SK-N-DZ (cell line): ENCODE results near the gene FAM151A.
A peak's percentile ranks its signal among the peaks of the same experiment; 100 is the strongest.
"Not testable (repeated sequence)": the region's sequence is repeated elsewhere in the genome, so short reads cannot be mapped to it uniquely, and the experiment has no call there.

Source experiments
- DNase-seq: peaks from one replicate; pipeline ENCODE4 v3.0.0-alpha.2; 2015; ENCODE audit warnings: low spot score

Gene FAM151A

GRCh38 chr1:54636461-54637446, 13.4 kb upstream of the FAM151A start:
- not testable (repeated sequence) for DNase-seq

- not testable (repeated sequence) for DNase-seq
Observed at GRCh38 chr1:54635804-54636203, 12.5 kb upstream of the FAM151A start.

DNA sequence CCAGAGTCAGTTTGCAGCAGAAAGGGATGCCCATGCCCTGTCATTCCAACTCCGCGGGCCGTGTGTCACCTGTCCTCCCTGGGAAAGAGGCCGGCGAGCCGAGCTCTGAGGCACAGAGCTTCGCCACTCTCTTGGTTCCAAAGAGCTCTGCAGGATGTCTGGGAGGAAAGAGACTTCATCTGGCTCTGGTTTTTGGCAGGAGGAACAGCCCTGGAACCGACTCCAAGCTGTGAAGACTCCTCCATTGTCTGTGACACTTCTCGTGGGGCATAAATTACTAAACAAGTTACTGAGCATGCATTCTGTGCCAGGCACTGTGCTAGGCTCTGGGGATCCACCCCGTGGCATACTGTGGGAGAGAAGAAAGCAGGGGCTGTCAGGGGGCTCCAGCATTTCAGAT, 3.9 kb upstream of the FAM151A start:
- no peak for DNase-seq

DNA sequence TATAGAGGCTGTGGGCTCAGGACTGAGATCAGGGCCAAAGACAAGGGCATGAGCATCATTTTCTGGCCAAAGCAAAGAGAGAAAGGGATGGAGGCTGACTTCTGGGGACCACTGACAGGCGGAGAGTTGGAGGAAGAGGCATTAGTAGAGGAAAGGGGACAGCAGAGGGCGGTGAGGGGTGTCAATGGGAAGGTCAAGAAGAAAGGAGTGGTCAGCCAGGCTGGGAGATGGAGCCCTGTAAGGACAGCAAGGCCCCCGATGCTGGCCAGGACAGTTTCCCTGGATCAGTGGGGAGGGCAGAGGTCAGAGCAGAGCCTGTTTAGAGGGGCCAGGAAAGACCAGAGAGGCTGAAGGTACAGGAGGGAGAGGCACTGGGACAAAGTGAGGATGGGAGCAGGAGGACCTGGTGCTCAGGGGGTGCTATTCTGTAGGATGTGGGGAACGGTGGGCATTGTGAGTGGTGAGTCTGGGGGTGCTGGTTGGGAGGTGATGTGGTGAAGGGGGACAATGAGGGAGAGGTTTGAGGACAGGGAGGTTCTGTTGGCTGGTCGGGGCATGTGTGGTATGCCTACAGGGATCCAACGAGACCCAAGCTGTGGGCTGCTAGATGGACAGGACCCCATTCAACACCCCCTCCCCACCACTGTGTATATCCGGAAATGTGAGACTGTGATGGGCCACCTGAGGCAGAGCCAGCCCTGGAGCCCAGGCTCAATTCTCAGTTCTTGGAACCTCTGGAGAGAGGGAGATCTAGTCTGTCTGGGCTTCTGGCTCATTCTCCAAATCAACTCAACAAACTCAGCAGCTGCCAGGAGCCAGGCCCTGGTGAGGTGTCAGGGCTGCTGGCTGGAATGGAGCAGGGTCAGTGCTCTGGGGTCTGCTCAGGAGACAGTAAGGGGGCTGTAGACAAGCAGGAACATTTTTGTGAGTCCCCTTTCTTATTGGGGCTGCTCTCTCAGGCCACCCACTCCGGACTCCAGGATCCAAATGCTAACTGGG, 1.4 kb upstream of the FAM151A start:
- no peak for DNase-seq

DNA sequence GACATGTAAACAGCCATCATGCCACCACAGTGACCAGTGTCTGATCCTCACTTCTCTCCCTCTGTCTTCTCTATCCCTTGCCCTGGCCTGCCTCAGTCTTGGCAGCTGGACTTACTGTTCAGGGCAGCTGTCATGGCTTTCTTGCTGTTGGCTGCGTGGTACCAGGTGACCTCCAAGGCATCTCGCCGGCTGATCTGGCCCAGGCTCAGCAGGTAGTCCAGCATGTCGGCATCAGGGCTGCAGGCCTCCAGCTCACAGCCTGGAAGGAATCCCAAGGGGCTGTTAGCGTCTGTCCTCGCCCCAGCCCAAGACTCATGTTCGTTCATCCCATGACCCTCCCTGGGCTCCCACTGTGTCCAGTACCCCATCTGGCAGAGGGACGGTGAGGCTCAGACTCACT, 3.6 kb downstream of the FAM151A start:
- DNase-seq = peak; percentile 15

GRCh38 chr1:54615531-54616279, 7.6 kb downstream of the FAM151A start:
- peak; percentile 44 for DNase-seq

DNA sequence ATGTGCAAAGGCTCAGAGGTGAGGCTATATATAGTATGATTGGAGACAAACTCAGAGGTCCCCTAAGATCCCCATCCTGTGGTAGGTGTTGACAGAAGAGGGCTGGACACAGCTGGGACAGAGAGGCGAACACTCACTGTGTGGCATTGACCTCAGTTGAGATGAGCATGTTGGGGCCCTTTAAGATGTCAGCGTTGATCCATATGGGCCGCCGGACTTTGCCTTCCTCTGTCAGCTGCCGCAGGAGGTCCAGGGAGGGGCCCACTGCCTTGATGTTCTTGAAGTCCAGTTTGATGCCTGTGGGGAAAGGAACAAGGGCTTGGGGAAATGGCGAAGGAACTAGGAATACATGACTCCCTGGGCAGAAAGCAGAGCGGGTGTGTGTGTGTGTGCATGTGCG, 8.8 kb downstream of the FAM151A start:
- DNase-seq = no peak

- no peak for DNase-seq
Observed at GRCh38 chr1:54614024-54614423, 9.3 kb downstream of the FAM151A start.

GRCh38 chr1:54611621-54612020, 11.7 kb downstream of the FAM151A start:
- DNase-seq = no peak

DNA sequence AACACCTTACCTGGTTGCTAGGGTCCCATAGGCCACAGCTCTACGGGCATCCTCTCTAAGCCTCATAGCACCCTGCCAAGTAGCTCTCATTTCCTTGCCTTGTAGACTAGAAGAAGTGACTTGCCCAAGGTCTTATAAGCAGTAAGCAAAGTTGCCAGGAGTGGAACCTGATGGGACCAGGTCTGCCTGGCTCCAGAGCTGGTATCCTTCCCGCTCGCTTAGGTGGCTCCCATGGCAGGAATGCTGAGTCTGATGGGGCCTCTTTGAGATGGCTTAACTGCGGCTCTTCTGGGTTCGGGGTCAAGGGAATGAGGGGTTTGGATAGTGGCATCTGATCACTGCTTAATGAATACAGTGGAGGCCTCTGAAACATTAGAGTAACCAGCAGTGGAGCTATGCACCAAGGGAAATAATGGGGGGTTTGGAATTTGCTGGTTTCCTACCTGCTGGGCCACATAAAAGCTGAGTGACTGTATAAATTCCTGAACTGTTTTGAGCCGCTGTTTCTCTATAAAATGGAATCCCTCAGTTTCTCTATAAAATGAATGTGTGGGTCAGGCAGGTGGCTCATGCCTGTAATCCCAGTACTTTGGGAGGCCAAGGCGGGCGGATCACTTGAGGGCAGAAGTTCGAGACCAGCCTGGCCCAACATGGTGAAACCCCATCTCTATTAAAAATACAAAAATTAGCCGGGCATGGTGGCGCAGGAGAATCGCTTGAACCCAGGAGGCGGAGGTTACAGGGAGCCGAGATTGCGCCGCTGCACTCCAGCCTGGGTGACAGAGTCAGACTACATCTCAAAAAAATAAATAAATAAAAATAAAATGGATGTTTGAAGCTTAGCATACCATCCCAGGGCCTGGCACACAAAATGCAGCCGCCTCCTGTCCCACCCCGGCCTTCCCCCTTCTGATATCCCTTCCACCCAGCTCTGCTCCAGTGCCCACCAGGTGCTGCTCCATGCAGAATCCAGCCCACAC, 12.4 kb downstream of the FAM151A start:
- DNase-seq = no peak

DNA sequence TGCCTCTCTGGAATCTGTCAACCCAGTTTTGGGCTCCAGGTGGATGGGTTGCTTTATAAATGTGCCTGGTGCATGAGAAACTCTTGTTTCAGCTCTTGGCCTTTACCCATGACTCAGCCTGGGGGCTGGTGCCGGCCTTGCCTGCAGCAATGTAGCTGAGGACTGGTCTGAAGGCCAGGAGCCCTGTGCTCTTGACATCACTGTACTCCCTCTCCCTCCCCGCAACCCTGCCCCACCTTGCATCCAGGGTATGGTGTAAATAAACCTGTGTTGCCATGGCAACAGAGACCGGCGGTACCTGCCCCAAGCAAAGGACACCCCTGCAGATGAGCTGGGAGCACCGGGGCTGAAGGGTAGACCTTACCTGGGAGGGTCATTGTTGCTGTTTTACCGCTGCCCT, 13.3 kb downstream of the FAM151A start:
- no peak for DNase-seq

DNA sequence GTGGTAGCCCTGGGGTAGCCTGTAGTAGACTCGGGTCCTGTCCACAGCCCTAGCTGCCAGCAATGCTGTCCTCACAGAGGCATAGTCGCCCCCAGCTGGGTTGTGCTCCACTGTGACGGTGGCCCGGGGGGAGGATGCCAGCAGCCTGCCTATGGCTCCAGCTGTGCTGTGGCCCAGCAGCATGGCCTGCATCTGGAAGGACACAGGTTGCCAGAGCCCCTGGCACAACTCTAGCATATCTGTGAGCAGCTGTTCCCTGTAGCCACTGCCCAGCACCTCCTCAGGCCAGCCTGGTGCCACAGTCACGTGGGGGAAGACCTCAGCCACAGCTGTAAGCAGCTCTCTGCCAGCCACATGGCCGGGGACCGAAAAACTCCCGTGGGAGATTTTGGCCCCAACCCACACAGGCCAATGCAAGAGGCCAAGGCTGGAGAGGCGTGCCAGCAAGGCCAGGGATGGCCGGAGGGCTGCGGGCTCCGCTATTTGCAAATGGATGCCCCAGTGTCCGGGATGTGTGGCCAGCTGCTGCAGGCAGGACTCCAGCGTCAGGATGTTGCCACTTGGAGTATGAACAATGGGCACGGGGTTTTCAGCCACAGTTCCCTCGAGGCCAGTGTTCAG, 13.9 kb downstream of the FAM151A start:
- no peak for DNase-seq

DNA sequence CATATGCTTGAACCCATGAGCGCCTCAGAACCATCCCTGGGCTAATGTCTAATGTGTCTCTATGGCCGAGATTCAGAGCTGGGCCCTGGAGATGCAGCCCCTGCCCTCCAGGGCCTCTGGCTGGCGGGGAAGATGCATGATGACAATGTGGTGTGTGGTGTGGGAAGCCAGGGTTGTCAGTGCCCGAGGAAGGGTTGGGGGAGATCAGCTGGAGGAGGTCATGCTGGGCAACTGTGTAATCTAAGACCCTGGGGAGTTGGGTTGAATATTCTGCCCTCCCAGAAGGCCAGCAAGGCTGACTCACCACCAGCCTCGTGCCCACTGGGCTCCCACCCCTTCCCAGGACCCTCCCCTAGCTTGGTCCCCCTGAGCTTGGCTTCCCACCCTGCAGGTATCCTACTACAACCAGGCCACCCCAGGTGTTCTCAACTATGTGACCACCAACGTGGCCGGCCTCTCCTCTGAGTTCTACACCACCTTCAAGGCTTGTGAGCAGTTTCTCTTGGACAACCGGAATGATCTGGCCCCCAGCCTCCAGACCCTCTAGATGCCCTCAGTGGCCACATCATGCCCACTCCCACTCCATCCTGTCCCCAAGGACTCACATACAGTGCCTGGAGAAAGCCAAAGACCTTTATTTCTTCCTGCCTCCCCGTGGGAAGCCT, 14.6 kb downstream of the FAM151A start:
- no peak for DNase-seq

DNA sequence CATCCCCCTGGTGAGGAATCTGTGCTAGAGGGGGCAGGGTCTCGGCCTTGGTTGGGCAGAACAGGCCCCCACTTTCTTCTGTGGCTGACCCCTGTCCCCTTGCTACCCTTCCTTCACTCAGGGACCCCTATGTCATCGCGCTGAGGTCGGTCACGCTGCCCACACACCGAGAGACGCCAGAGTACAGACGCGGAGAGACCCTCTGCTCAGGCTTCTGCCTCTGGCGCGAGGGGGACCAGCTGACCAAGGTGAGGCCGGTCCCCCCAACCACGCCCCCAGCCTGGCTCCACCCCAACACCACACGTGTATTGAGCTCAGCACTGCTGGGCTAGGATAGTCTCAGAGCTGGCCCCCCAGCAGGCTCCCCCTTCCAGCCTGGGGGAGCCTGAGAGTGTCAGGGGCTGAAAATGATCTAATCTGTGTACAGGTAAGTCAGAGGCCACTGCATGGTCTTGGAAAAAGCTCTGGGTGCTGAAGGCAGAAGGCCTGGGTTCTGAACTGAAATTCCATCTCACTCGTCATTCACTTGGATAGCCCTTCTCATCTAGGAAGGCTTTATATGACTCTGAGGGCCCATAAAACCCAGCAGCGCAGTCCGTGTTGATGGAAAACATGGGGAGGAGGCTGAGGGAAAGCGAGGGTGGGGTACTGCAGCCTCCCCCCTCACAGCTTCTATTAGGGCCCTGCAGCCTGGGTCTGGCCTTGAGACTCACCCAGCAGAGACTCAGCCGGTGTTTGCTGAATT, 15.3 kb downstream of the FAM151A start:
- no peak for DNase-seq

- no peak for DNase-seq
Observed at GRCh38 chr1:54606990-54607325, 16.4 kb downstream of the FAM151A start.

GRCh38 chr1:54606096-54606989, 17.0 kb downstream of the FAM151A start:
- DNase-seq = no peak

- no peak for DNase-seq
Observed at GRCh38 chr1:54604572-54605370, 18.6 kb downstream of the FAM151A start.
